B cell (primary cell): ENCODE results near the gene KAT8. TPM values are rescaled to one million over a fixed set of nuclear protein-coding genes. Genes with fewer than 3 reads are reported as not detected.

Source experiments
- ATAC-seq: fragments of 200-7000 bp; cut with Tn5 transposase; one replicate; pipeline ENCODE4 v1.10.0; 2021; ENCODE audit warnings: low read depth, mild to moderate bottlenecking, moderate number of reproducible peaks, moderate library complexity
- CTCF ChIA-PET: fragments of 350-600 bp; sonication (Branson Sonifier 250); formaldehyde crosslinking; loops from one replicate; lab custom pipeline; 2021; ENCODE audit warnings: antibody characterized with exemption, inconsistent platforms; lab: Charles Lee
- POLR2A ChIA-PET: fragments of 350-600 bp; sonication (Branson Sonifier 250); formaldehyde crosslinking; loops from one replicate; lab custom pipeline; 2021; ENCODE audit warnings: antibody characterized with exemption; lab: Charles Lee
- DNase-seq: peaks from one replicate; pipeline ENCODE4 v3.0.0; 2013
- H2AFZ ChIP-seq: 2 replicates; pipeline ENCODE4 v1.6.1; 2012; ENCODE audit warnings: mild to moderate bottlenecking, low read depth, low read length; ENCODE audit not compliant: insufficient read depth, poor library complexity, severe bottlenecking
- H3K27ac ChIP-seq, 2 donors: 1 replicate in 1 of 2; 2 replicates in 1 of 2; pipeline ENCODE4 v1.5.1; 2012 to 2013; ENCODE audit warnings: low read length in 2 of 2, mild to moderate bottlenecking in 2 of 2, moderate library complexity in 1 of 2
- H3K27me3 ChIP-seq, 4 experiments: fragments of 200-600 bp in 1 of 4; sonication (generic) in 1 of 4; replicated peaks in 1 of 4; 1 replicate in 2 of 4; 2 replicates in 2 of 4; pipeline versions ENCODE4 v1.6.1 to v1.7.0; 2013 to 2016; ENCODE audit warnings: low read length in 3 of 4, mild to moderate bottlenecking in 2 of 4, mixed read lengths in 1 of 4, moderate library complexity in 1 of 4; ENCODE audit not compliant: insufficient read depth in 4 of 4, control insufficient read depth in 3 of 4; ENCODE audit errors: control extremely low read depth in 1 of 4
- H3K36me3 ChIP-seq, 2 experiments: replicated peaks in 1 of 2; 1 replicate in 1 of 2; 2 replicates in 1 of 2; pipeline versions ENCODE4 v1.6.1 to v1.7.1; 2013; ENCODE audit warnings: low read length in 1 of 2; ENCODE audit not compliant: insufficient read depth in 2 of 2, control insufficient read depth in 1 of 2; ENCODE audit errors: control extremely low read depth in 1 of 2, extremely low read depth in 1 of 2
- H3K4me1 ChIP-seq, 2 donors: fragments of 200-600 bp in 1 of 2; sonication (generic) in 1 of 2; 1 replicate in 1 of 2; 2 replicates in 1 of 2; pipeline versions ENCODE4 v1.5.1 to v1.6.1; 2013 to 2017; ENCODE audit warnings: low read length in 2 of 2; ENCODE audit not compliant: control insufficient read depth in 2 of 2, insufficient read depth in 2 of 2
- H3K4me2 ChIP-seq: replicated peaks from 2 replicates; pipeline ENCODE3; 2012; ENCODE audit warnings: mild to moderate bottlenecking, low read depth, low read length; ENCODE audit not compliant: poor library complexity, severe bottlenecking
- H3K4me3 ChIP-seq, 5 experiments: fragments of 200-600 bp in 1 of 5; sonication (generic) in 1 of 5; 1 replicate in 3 of 5; 2 replicates in 2 of 5; pipeline versions ENCODE4 v1.5.1 to v1.7.0; 2011 to 2016; ENCODE audit warnings: low read length in 4 of 5, mild to moderate bottlenecking in 4 of 5, low read depth in 2 of 5, control low read depth in 1 of 5, moderate library complexity in 1 of 5; ENCODE audit not compliant: insufficient read depth in 1 of 5; ENCODE audit errors: control extremely low read depth in 1 of 5, extremely low read depth in 1 of 5
- H3K79me2 ChIP-seq: fragments of 200-600 bp; sonication (generic); one replicate; pipeline ENCODE4 v1.6.0; 2016; ENCODE audit warnings: low read length; ENCODE audit not compliant: control insufficient read depth, insufficient read depth
- H3K9ac ChIP-seq: fragments of 200-600 bp; sonication (generic); 2 replicates; pipeline ENCODE4 v1.6.1; 2017; ENCODE audit warnings: mild to moderate bottlenecking, low read length, moderate library complexity
- H3K9me3 ChIP-seq, 3 donors: one replicate each; pipeline versions ENCODE4 v1.6.1 to v1.7.1; 2013; ENCODE audit warnings: low read length in 2 of 3; ENCODE audit not compliant: control insufficient read depth in 2 of 3, insufficient read depth in 1 of 3; ENCODE audit errors: control extremely low read depth in 1 of 3
- H4K20me1 ChIP-seq: 2 replicates; pipeline ENCODE4 v1.6.0; 2012; ENCODE audit warnings: mild to moderate bottlenecking, low read length; ENCODE audit not compliant: insufficient read depth, control insufficient read depth, poor library complexity, severe bottlenecking
- H3K27ac Mint-ChIP-seq: one replicate; pipeline ENCODE4 v1.8.0; 2021; ENCODE audit warnings: mixed read lengths
- H3K27me3 Mint-ChIP-seq: one replicate; pipeline ENCODE4 v1.8.0; 2021; ENCODE audit warnings: mixed read lengths
- H3K4me1 Mint-ChIP-seq: one replicate; pipeline ENCODE4 v1.8.0; 2021; ENCODE audit warnings: mixed read lengths
- H3K4me3 Mint-ChIP-seq: one replicate; pipeline ENCODE4 v1.8.0; 2021; ENCODE audit warnings: mixed read lengths
- H3K9me3 Mint-ChIP-seq: one replicate; pipeline ENCODE4 v1.8.0; 2022; ENCODE audit warnings: mixed read lengths; ENCODE audit not compliant: insufficient read depth
- EZH2 ChIP-seq: IDR thresholded peaks from 2 replicates; pipeline ENCODE4 v1.6.1; 2012; ENCODE audit warnings: borderline replicate concordance, low read depth, mild to moderate bottlenecking, moderate library complexity, low read length; ENCODE audit not compliant: insufficient read depth, poor library complexity, severe bottlenecking
- WGBS: methylation state at CpG from one replicate; pipeline ENCODE4 v1.1.5; 2013; ENCODE audit warnings: missing lambda C conversion rate; ENCODE audit not compliant: insufficient coverage; 5-methylcytosine and 5-hydroxymethylcytosine counted together
- intact Hi-C: fragments of 100-400 bp; cut with micrococcal nuclease; formaldehyde crosslinking; loops from one replicate; pipeline ENCODE4 v1.10.0; 2022
- polyA plus RNA-seq: library from polyadenylated mRNA; depleted of rRNA; stranded (reverse); fragments of >200 nt; gene quantifications from 2 replicates; pipeline ENCODE4 v1.2.3, GENCODE V29; 2012
- total RNA-seq, 2 donors: library from RNA; stranded (reverse); fragments of 120-200 nt in 1 of 2; gene quantifications; 1 replicate in 1 of 2; 2 replicates in 1 of 2; pipeline versions ENCODE4 v1.2.3 to v1.2.4, GENCODE V29; 2013 to 2022
- TF ChIP-seq, protein P1 (sequence below): fragments of 200-600 bp; IDR thresholded peaks from one replicate; pipeline ENCODE4 v1.8.0; 2022; ENCODE audit warnings: antibody characterized with exemption, mild to moderate bottlenecking

The KAT8 gene
- total and polyA plus RNA-seq, 2 donors (not counting 1 experiment from before 2014, with no cell fraction given) = 100.0 to 102 TPM

DNA sequence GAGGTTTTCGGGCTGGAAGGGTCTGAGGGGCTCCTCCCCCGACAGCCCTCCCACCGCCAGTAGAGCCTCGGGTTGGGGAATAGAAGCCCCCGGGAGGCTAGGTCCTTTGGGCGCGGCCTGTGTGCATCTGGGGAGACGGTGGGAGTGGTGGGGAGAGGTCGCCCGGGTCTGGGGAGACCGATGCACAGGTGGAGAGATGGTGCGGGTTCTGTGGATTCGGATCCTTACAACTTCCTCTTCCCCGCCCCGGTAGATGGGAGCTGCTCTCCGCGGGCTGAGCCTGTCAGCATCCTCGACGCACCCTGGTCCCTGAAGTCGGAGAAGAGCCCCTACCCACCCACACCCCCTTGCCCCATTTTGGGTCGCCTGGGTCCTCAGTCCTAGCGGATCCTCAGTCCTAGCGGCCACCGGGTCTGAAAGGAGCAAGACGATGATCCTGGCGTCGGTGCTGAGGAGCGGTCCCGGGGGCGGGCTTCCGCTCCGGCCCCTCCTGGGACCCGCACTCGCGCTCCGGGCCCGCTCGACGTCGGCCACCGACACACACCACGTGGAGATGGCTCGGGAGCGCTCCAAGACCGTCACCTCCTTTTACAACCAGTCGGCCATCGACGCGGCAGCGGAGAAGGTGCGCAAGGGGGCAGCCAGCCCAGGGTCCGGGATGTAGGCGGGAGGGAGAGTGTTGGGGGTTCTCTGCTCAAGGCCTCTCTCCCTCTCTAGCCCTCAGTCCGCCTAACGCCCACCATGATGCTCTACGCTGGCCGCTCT lies 8.5 kb upstream of the KAT8 start:
- Histone ChIP-seq H3K36me3 (peaks cover 1 to 31% of the 10 kb centered on the region in 2 experiments), H3K9me3 (no peaks in the 10 kb centered on the region), H3K4me2 (peak overlapping the region; percentile 100), H3K27me3 (no peaks in the 10 kb centered on the region), H3K4me1 (peaks cover 7 to 18% of the 10 kb centered on the region in 2 donors), H3K4me3 (peak overlapping the region; percentile 41 to 82 (median 78)), H3K79me2 (peaks cover 10% of the 10 kb centered on the region), H3K27ac (peak overlapping the region in 1 of 2 donors; percentile 72), H4K20me1 (peaks cover 5% of the 10 kb centered on the region), H2AFZ (peak overlapping the region; percentile 92), H3K9ac (peak overlapping the region; percentile 89)
- H3K4me3 Mint-ChIP-seq = peak overlapping the region; percentile 86
- TF ChIP-seq, protein P1, sequence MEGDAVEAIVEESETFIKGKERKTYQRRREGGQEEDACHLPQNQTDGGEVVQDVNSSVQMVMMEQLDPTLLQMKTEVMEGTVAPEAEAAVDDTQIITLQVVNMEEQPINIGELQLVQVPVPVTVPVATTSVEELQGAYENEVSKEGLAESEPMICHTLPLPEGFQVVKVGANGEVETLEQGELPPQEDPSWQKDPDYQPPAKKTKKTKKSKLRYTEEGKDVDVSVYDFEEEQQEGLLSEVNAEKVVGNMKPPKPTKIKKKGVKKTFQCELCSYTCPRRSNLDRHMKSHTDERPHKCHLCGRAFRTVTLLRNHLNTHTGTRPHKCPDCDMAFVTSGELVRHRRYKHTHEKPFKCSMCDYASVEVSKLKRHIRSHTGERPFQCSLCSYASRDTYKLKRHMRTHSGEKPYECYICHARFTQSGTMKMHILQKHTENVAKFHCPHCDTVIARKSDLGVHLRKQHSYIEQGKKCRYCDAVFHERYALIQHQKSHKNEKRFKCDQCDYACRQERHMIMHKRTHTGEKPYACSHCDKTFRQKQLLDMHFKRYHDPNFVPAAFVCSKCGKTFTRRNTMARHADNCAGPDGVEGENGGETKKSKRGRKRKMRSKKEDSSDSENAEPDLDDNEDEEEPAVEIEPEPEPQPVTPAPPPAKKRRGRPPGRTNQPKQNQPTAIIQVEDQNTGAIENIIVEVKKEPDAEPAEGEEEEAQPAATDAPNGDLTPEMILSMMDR = no peak
- TF ChIP-seq EZH2 = no peak
- peaks cover 21% of the 10 kb centered on the region for H3K4me1 Mint-ChIP-seq
- POLR2A ChIA-PET = no interaction called here
- no peak for ATAC-seq
- intact Hi-C loops = loop anchor here (2.0 to 10.0 kb wide), 5 partner anchors 14 to 76 kb away; partner anchors contain the start of genes FUS, STX4, VKORC1 and ZNF646
- DNase-seq = no peak
- no peaks in the 10 kb centered on the region for H3K9me3 Mint-ChIP-seq
- WGBS = 68% methylated on average over 25 of the region's 57 CpGs
- peak overlapping the region; percentile 63 for H3K27ac Mint-ChIP-seq
- CTCF ChIA-PET = no interaction called here
- no peaks in the 10 kb centered on the region for H3K27me3 Mint-ChIP-seq

DNA sequence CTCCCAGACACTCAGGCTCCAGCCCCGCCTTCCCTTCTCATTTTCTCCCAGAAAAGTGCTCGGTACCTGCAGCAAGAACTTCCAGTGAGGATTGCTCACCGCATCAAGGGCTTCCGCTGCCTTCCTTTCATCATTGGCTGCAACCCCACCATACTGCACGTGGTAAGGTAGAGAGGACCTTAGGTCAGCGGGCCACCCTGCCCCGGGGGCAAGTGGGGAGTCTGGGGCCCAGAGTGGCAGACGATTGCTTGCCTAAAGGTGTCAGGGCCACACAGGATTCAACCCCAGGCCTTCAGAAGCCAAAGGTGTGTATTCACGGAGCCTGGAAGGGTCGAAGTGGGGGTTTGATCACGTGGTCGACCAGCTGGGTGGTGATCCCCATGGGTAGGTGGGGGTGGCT lies 7.8 kb upstream of the KAT8 start:
- CTCF ChIA-PET = no interaction called here
- Histone ChIP-seq H4K20me1 (peaks cover 5% of the 10 kb centered on the region), H3K4me1 (peaks cover 7 to 18% of the 10 kb centered on the region in 2 donors), H3K4me3 (no peak overlapping the region), H3K36me3 (peaks cover 1 to 31% of the 10 kb centered on the region in 2 experiments), H3K9ac (no peak overlapping the region), H3K9me3 (no peaks in the 10 kb centered on the region), H3K27me3 (no peaks in the 10 kb centered on the region), H3K79me2 (peaks cover 10% of the 10 kb centered on the region), H3K27ac (no peak overlapping the region), H3K4me2 (no peak overlapping the region), H2AFZ (no peak overlapping the region)
- intact Hi-C loops = loop anchor here (2.0 to 10.0 kb wide), 5 partner anchors 15 to 77 kb away; partner anchors contain the start of genes FUS, STX4, VKORC1 and ZNF646
- H3K9me3 Mint-ChIP-seq = no peaks in the 10 kb centered on the region
- no peak for TF ChIP-seq EZH2
- TF ChIP-seq, protein P1 = no peak
- peak overlapping the region; percentile 86 for H3K4me3 Mint-ChIP-seq
- H3K27ac Mint-ChIP-seq = peak overlapping the region; percentile 63
- 92% methylated on average over 6 of the region's 12 CpGs for WGBS
- ATAC-seq (no peak), DNase-seq (no peak)
- H3K4me1 Mint-ChIP-seq = peaks cover 21% of the 10 kb centered on the region
- POLR2A ChIA-PET = interaction anchor here (0.6 kb wide), 1 partner anchor 160 kb away, joined by 3 read pairs; no protein-coding TSS in a partner anchor
- H3K27me3 Mint-ChIP-seq = no peaks in the 10 kb centered on the region
